CD14-positive monocyte (primary cell): ENCODE results near the gene RNGTT. TPM values are rescaled to one million over a fixed set of nuclear protein-coding genes. Genes with fewer than 3 reads are reported as not detected.

ENCODE experiments used
- DNase-seq, 3 donors: peaks; one replicate each; pipeline ENCODE4 v3.0.0-alpha.2; 2011 to 2022
- H2AFZ ChIP-seq: 2 replicates; pipeline ENCODE4 v1.6.0; 2012; ENCODE audit warnings: mild to moderate bottlenecking, low read depth, low read length, inconsistent platforms; ENCODE audit not compliant: insufficient read depth, poor library complexity, severe bottlenecking
- H3K27ac ChIP-seq, 2 donors: 1 replicate in 1 of 2; 2 replicates in 1 of 2; pipeline ENCODE4 v1.5.1; 2012 to 2013; ENCODE audit warnings: low read length in 2 of 2, control low read depth in 1 of 2, inconsistent platforms in 1 of 2, low read depth in 1 of 2, mild to moderate bottlenecking in 1 of 2
- H3K27me3 ChIP-seq, 2 donors: one replicate each; pipeline versions ENCODE4 v1.6.0 to v1.6.1; 2011 to 2013; ENCODE audit warnings: low read length in 2 of 2; ENCODE audit not compliant: control insufficient read depth in 2 of 2, insufficient read depth in 2 of 2
- H3K36me3 ChIP-seq, 2 donors: replicated peaks in 1 of 2; 1 replicate in 1 of 2; 2 replicates in 1 of 2; pipeline versions ENCODE4 v1.5.1 to v1.6.1; 2012 to 2013; ENCODE audit warnings: low read length in 2 of 2, control low read depth in 1 of 2, inconsistent platforms in 1 of 2, mild to moderate bottlenecking in 1 of 2; ENCODE audit not compliant: insufficient read depth in 2 of 2, control insufficient read depth in 1 of 2
- H3K4me1 ChIP-seq, 2 donors: 1 replicate in 1 of 2; 2 replicates in 1 of 2; pipeline versions ENCODE4 v1.5.1 to v1.6.1; 2012 to 2013; ENCODE audit warnings: low read length in 2 of 2, control low read depth in 1 of 2, inconsistent platforms in 1 of 2, mild to moderate bottlenecking in 1 of 2, moderate library complexity in 1 of 2; ENCODE audit not compliant: insufficient read depth in 2 of 2, control insufficient read depth in 1 of 2
- H3K4me2 ChIP-seq: replicated peaks from 2 replicates; pipeline ENCODE3; 2012; ENCODE audit warnings: low read length, moderate library complexity, mild to moderate bottlenecking; ENCODE audit not compliant: poor library complexity, severe bottlenecking; ENCODE audit errors: extremely low read depth
- H3K4me3 ChIP-seq, 3 experiments: fragments of 200-600 bp in 1 of 3; sonication (generic) in 1 of 3; replicated peaks in 1 of 3; 1 replicate in 2 of 3; 2 replicates in 1 of 3; pipeline ENCODE4 v1.5.1; 2011 to 2013; ENCODE audit warnings: low read length in 3 of 3, mild to moderate bottlenecking in 3 of 3, control low read depth in 2 of 3, low read depth in 2 of 3, inconsistent platforms in 1 of 3, moderate library complexity in 1 of 3
- H3K79me2 ChIP-seq: 2 replicates; pipeline ENCODE4 v1.6.0; 2012; ENCODE audit warnings: mild to moderate bottlenecking, control low read depth, inconsistent platforms, low read length, moderate library complexity; ENCODE audit not compliant: insufficient read depth
- H3K9ac ChIP-seq: 2 replicates; pipeline ENCODE4 v1.6.0; 2017; ENCODE audit warnings: low read length, mild to moderate bottlenecking; ENCODE audit not compliant: insufficient read depth, poor library complexity, severe bottlenecking
- H3K9me3 ChIP-seq, 2 donors: replicated peaks in 1 of 2; 1 replicate in 1 of 2; 2 replicates in 1 of 2; pipeline versions ENCODE4 v1.5.1 to v1.6.1; 2012 to 2013; ENCODE audit warnings: low read length in 2 of 2, control low read depth in 1 of 2; ENCODE audit not compliant: control insufficient read depth in 1 of 2, insufficient read depth in 1 of 2
- H4K20me1 ChIP-seq: 2 replicates; pipeline ENCODE4 v1.6.0; 2012; ENCODE audit warnings: mild to moderate bottlenecking, low read length, control low read depth, moderate library complexity; ENCODE audit not compliant: insufficient read depth
- H3K27ac Mint-ChIP-seq, 7 donors: one replicate each; pipeline ENCODE4 v1.8.0; 2020; ENCODE audit warnings: mild to moderate bottlenecking in 7 of 7, mixed read lengths in 7 of 7, moderate library complexity in 6 of 7, inconsistent platforms in 2 of 7
- H3K27me3 Mint-ChIP-seq, 3 donors: one replicate each; pipeline ENCODE4 v1.8.0; 2021 to 2022; ENCODE audit warnings: low read depth in 3 of 3, mild to moderate bottlenecking in 3 of 3, mixed read lengths in 3 of 3, moderate library complexity in 3 of 3, inconsistent platforms in 1 of 3
- H3K36me3 Mint-ChIP-seq, 2 donors: one replicate each; pipeline ENCODE4 v1.8.0; 2020; ENCODE audit warnings: mixed read lengths in 2 of 2, inconsistent platforms in 1 of 2, mild to moderate bottlenecking in 1 of 2
- H3K4me1 Mint-ChIP-seq: one replicate; pipeline ENCODE4 v1.8.0; 2020; ENCODE audit warnings: mild to moderate bottlenecking, mixed read lengths
- H3K4me3 Mint-ChIP-seq, 2 donors: one replicate each; pipeline ENCODE4 v1.8.0; 2020; ENCODE audit warnings: mild to moderate bottlenecking in 2 of 2, mixed read lengths in 2 of 2, moderate library complexity in 1 of 2
- H3K9me3 Mint-ChIP-seq, 7 donors: one replicate each; pipeline ENCODE4 v1.8.0; 2020 to 2022; ENCODE audit warnings: mixed read lengths in 7 of 7, mild to moderate bottlenecking in 6 of 7, moderate library complexity in 6 of 7, inconsistent platforms in 2 of 7
- CTCF ChIP-seq: fragments of 200-600 bp; IDR thresholded peaks from one replicate; pipeline ENCODE4 v1.8.0; 2022; ENCODE audit warnings: antibody characterized with exemption, mild to moderate bottlenecking
- WGBS: methylation state at CpG from one replicate; pipeline ENCODE4 v1.1.5; 2013; ENCODE audit warnings: missing lambda C conversion rate; ENCODE audit not compliant: insufficient coverage; 5-methylcytosine and 5-hydroxymethylcytosine counted together
- intact Hi-C, 2 donors: fragments of 100-400 bp; cut with micrococcal nuclease; formaldehyde crosslinking; loops; one replicate each; pipeline versions ENCODE4 v1.15.0 to v1.15.1; 2023
- polyA plus RNA-seq, 3 donors: library from polyadenylated mRNA; depleted of rRNA in 1 of 3; unstranded in 2 of 3; stranded (reverse) in 1 of 3; fragments of 300-500 nt in 2 of 3; fragments of >200 nt in 1 of 3; fragmentation: Illumina TruSeq in 2 of 3; gene quantifications; 1 replicate in 2 of 3; 2 replicates in 1 of 3; pipeline ENCODE4 v1.2.3, GENCODE V29; 2012 to 2021

The RNGTT gene
- polyA plus RNA-seq, 3 donors = 2.3 to 8.6 (median 5.8) TPM

- no peak for TF ChIP-seq CTCF
- peaks cover 1 to 3% (median 2%) of the 10 kb centered on the region in 3 donors for H3K27me3 Mint-ChIP-seq
Measured at GRCh38 chr6:88569959-88570358, 393.5 kb downstream of the RNGTT start.

GRCh38 chr6:88567696-88568095 is 395.7 kb downstream of the RNGTT start:
- Mint-ChIP-seq H3K36me3 (no peaks in the 10 kb centered on the region), H3K27ac (no peak overlapping the region), H3K4me1 (no peaks in the 10 kb centered on the region), H3K27me3 (peaks cover 1 to 2% (median 2%) of the 10 kb centered on the region in 3 donors), H3K4me3 (no peak overlapping the region), H3K9me3 (peaks cover 11 to 38% (median 26%) of the 10 kb centered on the region in 7 donors)
- H3K9ac ChIP-seq = no peak overlapping the region
- no peaks in the 10 kb centered on the region for H4K20me1 ChIP-seq
- TF ChIP-seq CTCF = no peak
- DNase-seq = no peak
- intact Hi-C loops = no loop called here
- H3K4me1 ChIP-seq = no peaks in the 10 kb centered on the region
- H3K27ac ChIP-seq = no peak overlapping the region
- H3K27me3 ChIP-seq = no peaks in the 10 kb centered on the region
- no peaks in the 10 kb centered on the region for H3K36me3 ChIP-seq
- no peak overlapping the region for H3K4me2 ChIP-seq
- no peak overlapping the region for H3K4me3 ChIP-seq
- no peak overlapping the region for H2AFZ ChIP-seq
- H3K79me2 ChIP-seq = no peaks in the 10 kb centered on the region
- no CpG with 5 or more reads among the region's 2 CpGs for WGBS
- peaks cover 16 to 22% of the 10 kb centered on the region in 2 donors for H3K9me3 ChIP-seq

More at GRCh38 chr6:88569959-88570358, 393.5 kb downstream of the RNGTT start:
- H4K20me1 ChIP-seq = no peaks in the 10 kb centered on the region
- no peak overlapping the region for H3K27ac Mint-ChIP-seq
- no peaks in the 10 kb centered on the region for H3K36me3 Mint-ChIP-seq
- no peak overlapping the region for H2AFZ ChIP-seq
- no peak overlapping the region for H3K27ac ChIP-seq
- H3K9me3 Mint-ChIP-seq = peaks cover 11 to 45% (median 32%) of the 10 kb centered on the region in 7 donors
- H3K79me2 ChIP-seq = no peaks in the 10 kb centered on the region
- no peak overlapping the region for H3K4me2 ChIP-seq
- intact Hi-C loops = no loop called here
- peaks cover 16 to 28% of the 10 kb centered on the region in 2 donors for H3K9me3 ChIP-seq
- no peaks in the 10 kb centered on the region for H3K4me1 ChIP-seq
- H3K4me3 ChIP-seq = no peak overlapping the region
- DNase-seq = no peak
- no peaks in the 10 kb centered on the region for H3K4me1 Mint-ChIP-seq
- H3K4me3 Mint-ChIP-seq = no peak overlapping the region
- H3K9ac ChIP-seq = no peak overlapping the region
- H3K36me3 ChIP-seq = no peaks in the 10 kb centered on the region
- no peaks in the 10 kb centered on the region for H3K27me3 ChIP-seq
